Mucosa of descending colon (tissue), 3 donors: Measurements from ENCODE around the gene FADD. TPM values are rescaled to one million over a fixed set of nuclear protein-coding genes. Genes with fewer than 3 reads are reported as not detected.
A peak's percentile ranks its signal among the peaks of the same experiment; 100 is the strongest.

ENCODE experiments used
- ATAC-seq: fragments of 200-7000 bp; cut with Tn5 transposase; one replicate; pipeline ENCODE4 v1.9.1; 2020; ENCODE audit warnings: mild to moderate bottlenecking, moderate library complexity
- DNase-seq, 3 donors: peaks; one replicate each; pipeline ENCODE4 v3.0.0-alpha.2; 2020
- H3K36me3 ChIP-seq: fragments of 200-600 bp; one replicate; pipeline ENCODE4 v1.8.0; 2021; ENCODE audit warnings: low read depth, mild to moderate bottlenecking
- H3K4me1 ChIP-seq: fragments of 200-600 bp; one replicate; pipeline ENCODE4 v1.8.0; 2021; ENCODE audit warnings: low read depth, mild to moderate bottlenecking
- H3K4me3 ChIP-seq: fragments of 200-600 bp; one replicate; pipeline ENCODE4 v1.8.0; 2021; ENCODE audit warnings: mild to moderate bottlenecking
- H3K9me3 ChIP-seq: fragments of 200-600 bp; one replicate; pipeline ENCODE4 v1.8.0; 2021; ENCODE audit warnings: mild to moderate bottlenecking
- CTCF ChIP-seq: fragments of 200-600 bp; IDR thresholded peaks from one replicate; pipeline ENCODE4 v1.8.0; 2022; ENCODE audit warnings: antibody characterized with exemption, mild to moderate bottlenecking
- intact Hi-C, 2 donors: fragments of 100-400 bp; cut with DNase I in 1 of 2; cut with micrococcal nuclease in 1 of 2; formaldehyde crosslinking; loops; one replicate each; pipeline versions ENCODE4 v1.11.0 to v1.11.1; 2022; cut with DNase I, micrococcal nuclease
- long read RNA-seq, 2 donors: library from polyadenylated mRNA; unstranded; transcript quantifications; one replicate each; pipeline ENCODE4 v2.0.0, GENCODE V29; 2019 to 2021
- total RNA-seq, 3 donors: library from RNA; stranded (reverse); fragmentation: NEBNext Ultra II Directional in 2 of 3; extraction: Animal tissue kit (Norgen Biotek cat#: 25700) in 2 of 3; gene quantifications; one replicate each; pipeline versions ENCODE4 v1.2.1 to v1.2.4, GENCODE V29; 2021 to 2023
- donor health status: DM: no; HTN: no; CAD: no; lungs with moderate emphysema.
- donor health status: DM: no; HTN: no; CAD: no.
- donor health status: DM: no; HTN: yes; CAD: no.

Gene FADD
- 10 to 100 TPM; 26.3 to 31.0 (median 26.9) TPM for total RNA-seq
- long read RNA-seq, donor 1, transcript FADD-201 (2 exons, 1,841 nt), result major isoform, 56 of 61 reads
- long read RNA-seq, donor 1, partial matches to known transcripts, result 0 of 61 reads
- long read RNA-seq, donor 1, other reads (novel, unspliced or antisense), result 5 of 61 reads
- long read RNA-seq, donor 2, transcript FADD-201 (2 exons, 1,841 nt), result major isoform, 49 of 49 reads
- long read RNA-seq, donor 2, partial matches to known transcripts, result 0 of 49 reads
- long read RNA-seq, donor 2, other reads (novel, unspliced or antisense), result 0 of 49 reads

GRCh38 chr11:70202920-70203750, at the start of gene FADD:
TSS of gene FADD (plus strand) at chr11:70203296. CDS start at chr11:70203460, 164 bp downstream.
- ATAC-seq (peak; percentile 88), DNase-seq (peak; percentile 93 to 95 (median 95))
- TF ChIP-seq CTCF, result no peak
- H3K36me3 ChIP-seq, result peaks cover 5% of the 10 kb centered on the region
- H3K9me3 ChIP-seq, result peaks cover 2% of the 10 kb centered on the region
- H3K4me1 ChIP-seq, result peaks cover 16% of the 10 kb centered on the region
- intact Hi-C loops, result loop anchor here in 1 of 2 donors (10.0 kb wide), 1 partner anchor 62 kb away; no protein-coding TSS in a partner anchor
- peak within 1 kb of the TSS; percentile 69 for H3K4me3 ChIP-seq

DNA sequence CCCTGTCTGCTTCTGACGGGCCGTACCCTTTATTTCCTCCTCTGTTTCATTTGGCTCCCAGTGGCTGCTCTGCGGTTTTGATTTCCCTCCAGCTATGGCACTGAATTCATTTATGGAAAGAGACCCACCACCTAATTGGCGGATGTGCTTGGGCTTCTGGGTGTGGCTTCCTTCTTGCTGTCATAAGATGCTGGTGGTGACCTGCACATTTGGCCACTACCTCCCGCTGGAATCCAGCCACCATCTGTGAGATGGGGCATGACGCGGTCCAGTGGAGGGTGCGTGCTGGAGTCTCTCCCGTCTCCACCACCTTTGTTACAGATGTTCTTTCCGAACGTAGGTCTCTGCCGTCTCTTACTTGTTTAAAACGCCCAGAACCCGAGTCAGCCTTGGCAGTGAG, 47.7 kb upstream of the FADD start:
- TF ChIP-seq CTCF, result no peak
- intact Hi-C loops, result no loop called here
- DNase-seq, result no peak

GRCh38 chr11:70156291-70157037, 46.6 kb upstream of the FADD start:
- ATAC-seq, result no peak
- no peak for DNase-seq
- H3K9me3 ChIP-seq, result no peaks in the 10 kb centered on the region
- peaks cover 3% of the 10 kb centered on the region for H3K4me1 ChIP-seq
- TF ChIP-seq CTCF, result no peak
- H3K36me3 ChIP-seq, result no peaks in the 10 kb centered on the region
- intact Hi-C loops, result no loop called here
- no peak overlapping the region for H3K4me3 ChIP-seq

More for the DNA sequence above, 47.7 kb upstream of the FADD start:
- no peaks in the 10 kb centered on the region for H3K36me3 ChIP-seq
- no peak overlapping the region for H3K4me3 ChIP-seq
- H3K9me3 ChIP-seq, result no peaks in the 10 kb centered on the region
- H3K4me1 ChIP-seq, result peaks cover 3% of the 10 kb centered on the region
- ATAC-seq, result no peak

DNA sequence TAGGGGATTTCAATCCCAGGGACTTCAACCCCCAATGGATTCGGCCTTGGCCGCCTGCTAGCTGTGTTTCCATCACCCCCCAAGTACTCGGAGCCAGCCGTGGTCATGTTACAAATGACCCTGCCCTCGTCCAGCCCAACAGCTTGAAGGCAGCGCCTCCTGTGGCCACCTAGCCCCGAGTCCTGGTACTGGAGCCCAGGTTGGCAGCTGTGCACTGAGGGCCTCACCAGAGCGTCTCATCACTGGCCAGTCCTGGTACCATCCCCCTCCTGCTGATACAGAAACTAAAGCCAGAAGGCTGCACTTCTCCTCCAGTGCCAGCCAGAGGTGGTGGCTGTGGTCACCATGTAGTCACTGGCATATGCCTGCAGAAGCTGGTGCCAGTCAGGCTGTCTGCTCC, 44.9 kb upstream of the FADD start:
- Histone ChIP-seq H3K4me1 (peaks cover 3% of the 10 kb centered on the region), H3K36me3 (no peaks in the 10 kb centered on the region), H3K9me3 (no peaks in the 10 kb centered on the region), H3K4me3 (no peak overlapping the region)
- no peak for DNase-seq
- intact Hi-C loops, result no loop called here
- no peak for TF ChIP-seq CTCF
- ATAC-seq, result no peak

DNA sequence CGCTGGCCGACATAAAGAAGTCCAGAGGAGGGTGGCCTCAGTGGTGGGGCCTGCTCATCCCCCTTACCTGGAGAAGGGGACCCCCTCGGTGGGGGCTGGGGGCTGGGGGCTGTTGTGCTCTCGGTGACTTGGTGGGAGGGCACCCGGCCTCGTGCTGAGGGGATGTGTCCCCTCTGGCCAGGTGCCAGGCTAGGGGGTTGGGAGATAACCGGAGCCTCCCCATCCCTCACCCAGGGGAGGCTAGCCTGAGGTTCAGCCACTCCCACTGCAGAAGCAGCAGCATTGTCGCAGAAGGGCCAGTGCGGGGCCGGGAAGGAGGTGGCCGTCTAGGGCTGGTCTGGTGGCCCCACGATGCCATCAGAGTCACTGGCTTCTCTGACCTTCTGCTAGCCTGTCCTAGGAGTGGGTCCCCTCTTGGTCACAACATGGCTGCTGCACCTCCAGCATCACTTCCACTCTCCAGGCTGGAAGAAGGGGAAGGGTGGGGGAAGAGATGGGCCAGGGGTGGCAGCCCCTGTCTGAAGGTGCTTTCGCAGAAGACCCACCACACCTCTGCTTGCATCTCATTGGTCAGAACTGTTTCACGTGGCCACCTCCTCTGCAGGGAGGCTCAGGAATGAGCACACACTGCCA, 44.2 kb upstream of the FADD start:
- no peak for ATAC-seq
- Histone ChIP-seq H3K4me3 (no peak overlapping the region), H3K4me1 (peaks cover 3% of the 10 kb centered on the region), H3K9me3 (no peaks in the 10 kb centered on the region), H3K36me3 (no peaks in the 10 kb centered on the region)
- no peak for TF ChIP-seq CTCF
- intact Hi-C loops, result no loop called here
- no peak for DNase-seq
